Loucy (cell line): ENCODE measurements around the gene OXTR.

Source experiments
- H2AFZ ChIP-seq: fragments of 200-600 bp; sonication (generic); 2 replicates; pipeline ENCODE4 v1.6.0; 2016; ENCODE audit warnings: antibody characterized with exemption, mild to moderate bottlenecking, low read length, moderate library complexity
- H3F3A ChIP-seq: fragments of 200-600 bp; 2 replicates; pipeline ENCODE4 v1.6.0; 2016; ENCODE audit warnings: antibody characterized with exemption, low read depth, mild to moderate bottlenecking
- H3K27me3 ChIP-seq: fragments of 200-600 bp; sonication (generic); 2 replicates; pipeline ENCODE4 v1.6.1; 2014; ENCODE audit warnings: low read length, mild to moderate bottlenecking; ENCODE audit not compliant: insufficient read depth, poor library complexity, severe bottlenecking
- H3K36me3 ChIP-seq: fragments of 200-600 bp; sonication (generic); 2 replicates; pipeline ENCODE4 v1.6.1; 2016; ENCODE audit warnings: low read length; ENCODE audit not compliant: insufficient read depth
- H3K4me1 ChIP-seq: fragments of 200-600 bp; sonication (generic); 2 replicates; pipeline ENCODE4 v1.5.1; 2014; ENCODE audit warnings: low read length, mild to moderate bottlenecking; ENCODE audit not compliant: insufficient read depth, poor library complexity, severe bottlenecking
- H3K4me2 ChIP-seq: fragments of 200-600 bp; sonication (generic); 2 replicates; pipeline ENCODE4 v1.6.0; 2014; ENCODE audit warnings: antibody characterized with exemption, low read length, low read depth, mild to moderate bottlenecking; ENCODE audit not compliant: poor library complexity, severe bottlenecking
- H3K4me3 ChIP-seq: fragments of 200-600 bp; sonication (generic); 2 replicates; pipeline ENCODE4 v1.5.1; 2014; ENCODE audit warnings: low read length, mild to moderate bottlenecking, mixed read lengths; ENCODE audit not compliant: poor library complexity, severe bottlenecking
- H3K79me2 ChIP-seq: fragments of 200-600 bp; sonication (generic); 2 replicates; pipeline ENCODE4 v1.6.1; 2014; ENCODE audit warnings: low read length; ENCODE audit not compliant: insufficient read depth
- H3K9ac ChIP-seq: fragments of 200-600 bp; sonication (generic); 2 replicates; pipeline ENCODE4 v1.6.0; 2014; ENCODE audit warnings: mild to moderate bottlenecking, low read depth, low read length, moderate library complexity; ENCODE audit not compliant: poor library complexity, severe bottlenecking
- H3K9me2 ChIP-seq: fragments of 200-600 bp; sonication (generic); replicated peaks from 2 replicates; pipeline ENCODE4 v1.6.1; 2016; ENCODE audit warnings: low read depth, low read length, mixed read lengths
- H3K9me3 ChIP-seq: fragments of 200-600 bp; sonication (generic); 2 replicates; pipeline ENCODE4 v1.6.1; 2014; ENCODE audit warnings: mild to moderate bottlenecking, antibody characterized with exemption, low read length, low read depth; ENCODE audit not compliant: insufficient read depth
- H4K20me1 ChIP-seq: fragments of 200-600 bp; sonication (generic); 2 replicates; pipeline ENCODE4 v1.6.0; 2014; ENCODE audit warnings: antibody characterized with exemption, low read length, mild to moderate bottlenecking; ENCODE audit not compliant: insufficient read depth, poor library complexity, severe bottlenecking
- EZH2phosphoT487 ChIP-seq: fragments of 200-600 bp; IDR thresholded peaks from 2 replicates; pipeline ENCODE4 v1.6.1; 2018; ENCODE audit warnings: antibody characterized with exemption, mild to moderate bottlenecking, moderate library complexity, borderline replicate concordance
- TF ChIP-seq, protein P1 (sequence below): fragments of 200-600 bp; sonication (generic); conservative IDR thresholded peaks from 2 replicates; pipeline ENCODE4 v1.5.1; 2014; ENCODE audit warnings: mild to moderate bottlenecking, antibody characterized with exemption, low read length

The OXTR gene

DNA sequence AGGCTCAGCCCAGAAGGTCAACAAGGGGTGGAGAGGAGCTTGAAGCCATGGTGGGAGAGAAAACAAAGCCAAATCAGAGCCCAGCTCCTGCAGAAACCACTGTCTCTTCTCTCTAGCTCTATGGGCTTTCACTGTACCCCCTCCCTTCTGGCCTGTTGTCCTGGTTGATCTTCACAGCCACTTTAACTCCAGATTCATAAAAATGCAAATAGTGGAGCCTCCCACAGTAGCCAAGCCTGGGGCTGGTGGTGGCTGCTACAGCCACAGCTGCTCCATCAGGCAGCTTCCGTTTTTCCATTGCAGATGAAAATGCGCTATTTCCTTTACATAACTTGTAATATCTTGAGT, 56.5 kb downstream of the OXTR start:
- TF ChIP-seq, protein P1, sequence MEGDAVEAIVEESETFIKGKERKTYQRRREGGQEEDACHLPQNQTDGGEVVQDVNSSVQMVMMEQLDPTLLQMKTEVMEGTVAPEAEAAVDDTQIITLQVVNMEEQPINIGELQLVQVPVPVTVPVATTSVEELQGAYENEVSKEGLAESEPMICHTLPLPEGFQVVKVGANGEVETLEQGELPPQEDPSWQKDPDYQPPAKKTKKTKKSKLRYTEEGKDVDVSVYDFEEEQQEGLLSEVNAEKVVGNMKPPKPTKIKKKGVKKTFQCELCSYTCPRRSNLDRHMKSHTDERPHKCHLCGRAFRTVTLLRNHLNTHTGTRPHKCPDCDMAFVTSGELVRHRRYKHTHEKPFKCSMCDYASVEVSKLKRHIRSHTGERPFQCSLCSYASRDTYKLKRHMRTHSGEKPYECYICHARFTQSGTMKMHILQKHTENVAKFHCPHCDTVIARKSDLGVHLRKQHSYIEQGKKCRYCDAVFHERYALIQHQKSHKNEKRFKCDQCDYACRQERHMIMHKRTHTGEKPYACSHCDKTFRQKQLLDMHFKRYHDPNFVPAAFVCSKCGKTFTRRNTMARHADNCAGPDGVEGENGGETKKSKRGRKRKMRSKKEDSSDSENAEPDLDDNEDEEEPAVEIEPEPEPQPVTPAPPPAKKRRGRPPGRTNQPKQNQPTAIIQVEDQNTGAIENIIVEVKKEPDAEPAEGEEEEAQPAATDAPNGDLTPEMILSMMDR: no peak
- TF ChIP-seq EZH2phosphoT487: no peak

GRCh38 chr3:8712045-8712907, 57.1 kb downstream of the OXTR start:
- Histone ChIP-seq H3K4me2 (no peak overlapping the region), H3K79me2 (no peaks in the 10 kb centered on the region), H4K20me1 (no peaks in the 10 kb centered on the region), H3K9ac (no peak overlapping the region), H3K4me1 (no peaks in the 10 kb centered on the region), H3K9me2 (no peaks in the 10 kb centered on the region), H3K9me3 (no peaks in the 10 kb centered on the region), H3K27me3 (no peaks in the 10 kb centered on the region), H2AFZ (no peak overlapping the region), H3K4me3 (no peak overlapping the region), H3K36me3 (no peaks in the 10 kb centered on the region), H3F3A (no peaks in the 10 kb centered on the region)
- TF ChIP-seq, protein P1: no peak
- no peak for TF ChIP-seq EZH2phosphoT487

More for the DNA sequence above, 56.5 kb downstream of the OXTR start:
- no peak overlapping the region for H2AFZ ChIP-seq
- no peaks in the 10 kb centered on the region for H3K79me2 ChIP-seq
- no peaks in the 10 kb centered on the region for H3K9me3 ChIP-seq
- no peaks in the 10 kb centered on the region for H3K9me2 ChIP-seq
- no peaks in the 10 kb centered on the region for H3K4me1 ChIP-seq
- no peak overlapping the region for H3K9ac ChIP-seq
- H3K27me3 ChIP-seq: no peaks in the 10 kb centered on the region
- H3K4me3 ChIP-seq: no peak overlapping the region
- H3K4me2 ChIP-seq: no peak overlapping the region
- H3F3A ChIP-seq: no peaks in the 10 kb centered on the region
- H3K36me3 ChIP-seq: no peaks in the 10 kb centered on the region
- H4K20me1 ChIP-seq: no peaks in the 10 kb centered on the region

- no peaks in the 10 kb centered on the region for H3K9me2 ChIP-seq
- no peaks in the 10 kb centered on the region for H3K36me3 ChIP-seq
- no peaks in the 10 kb centered on the region for H3K79me2 ChIP-seq
- H2AFZ ChIP-seq: no peak overlapping the region
- no peaks in the 10 kb centered on the region for H3K9me3 ChIP-seq
- no peak overlapping the region for H3K4me2 ChIP-seq
- H3K4me1 ChIP-seq: no peaks in the 10 kb centered on the region
- no peaks in the 10 kb centered on the region for H3K27me3 ChIP-seq
- H3F3A ChIP-seq: no peaks in the 10 kb centered on the region
- no peaks in the 10 kb centered on the region for H4K20me1 ChIP-seq
- H3K4me3 ChIP-seq: no peak overlapping the region
- TF ChIP-seq, protein P1: no peak
- no peak for TF ChIP-seq EZH2phosphoT487
- no peak overlapping the region for H3K9ac ChIP-seq
These were observed 59.5 kb downstream of the OXTR start for GRCh38 chr3:8709801-8710507.
